NT2/D1 (cell line): ENCODE data around the gene RASD1.

Source experiments
- DNase-seq: peaks from one replicate; pipeline ENCODE4 v3.0.0-alpha.2; 2011; ENCODE audit warnings: low read depth, low spot score
- H3K27me3 ChIP-seq: 2 replicates; pipeline ENCODE4 v1.6.0; 2011; ENCODE audit warnings: mild to moderate bottlenecking; ENCODE audit not compliant: insufficient read length, insufficient read depth
- H3K36me3 ChIP-seq: 2 replicates; pipeline ENCODE4 v1.6.1; 2011; ENCODE audit warnings: mild to moderate bottlenecking, low read length, mixed read lengths; ENCODE audit not compliant: insufficient read depth, insufficient read length
- H3K4me1 ChIP-seq: 2 replicates; pipeline ENCODE4 v1.5.1; 2011; ENCODE audit not compliant: insufficient read depth, insufficient read length
- H3K4me3 ChIP-seq: 2 replicates; pipeline ENCODE4 v1.5.1; 2011; ENCODE audit warnings: low read depth; ENCODE audit not compliant: insufficient read length
- H3K9ac ChIP-seq: 2 replicates; pipeline ENCODE4 v1.6.0; 2011; ENCODE audit warnings: low read depth; ENCODE audit not compliant: insufficient read length
- H3K9me3 ChIP-seq: 2 replicates; pipeline ENCODE4 v1.5.1; 2011; ENCODE audit warnings: mild to moderate bottlenecking, low read length; ENCODE audit not compliant: insufficient read depth
- SUZ12 ChIP-seq: IDR thresholded peaks from 2 replicates; pipeline ENCODE4 v1.6.1; 2011; ENCODE audit not compliant: insufficient read length, insufficient read depth; ENCODE audit errors: extremely low read depth
- YY1 ChIP-seq: IDR thresholded peaks from 2 replicates; pipeline ENCODE4 v1.6.1; 2011; ENCODE audit not compliant: insufficient read length, insufficient read depth
- ZNF274 ChIP-seq: IDR thresholded peaks from 2 replicates; pipeline ENCODE4 v1.6.1; 2011; ENCODE audit warnings: mild to moderate bottlenecking, low read depth, low read length

The RASD1 gene

DNA sequence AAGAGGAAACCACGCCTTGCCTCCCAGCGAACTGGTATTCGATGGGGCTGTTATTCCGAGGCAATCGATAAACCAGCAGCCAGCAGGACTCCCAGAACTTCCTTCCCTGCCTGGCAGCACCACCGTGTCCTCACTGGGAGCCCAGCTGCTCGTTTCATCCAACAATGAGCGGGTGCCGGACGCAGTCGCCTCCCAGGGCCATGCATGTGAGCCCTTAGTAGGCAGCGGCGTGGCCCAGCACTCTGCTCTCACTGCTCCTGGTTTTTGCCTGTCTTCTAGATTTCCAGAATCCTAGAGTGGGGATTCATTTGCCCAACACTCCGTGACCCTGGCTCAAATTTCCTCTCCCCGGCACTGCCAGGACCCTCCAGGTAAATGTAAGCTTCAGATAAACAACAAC, 29.1 kb upstream of the RASD1 start:
- no peak for DNase-seq
- H3K9me3 ChIP-seq = no peaks in the 10 kb centered on the region
- no peak for TF ChIP-seq YY1
- TF ChIP-seq SUZ12 = no peak
- no peak for TF ChIP-seq ZNF274
- no peak overlapping the region for H3K4me3 ChIP-seq
- H3K27me3 ChIP-seq = no peaks in the 10 kb centered on the region
- H3K4me1 ChIP-seq = peaks cover 27% of the 10 kb centered on the region
- no peak overlapping the region for H3K9ac ChIP-seq
- H3K36me3 ChIP-seq = peaks cover 4% of the 10 kb centered on the region

GRCh38 chr17:17523731-17524490, 27.7 kb upstream of the RASD1 start:
- Histone ChIP-seq H3K9me3 (no peaks in the 10 kb centered on the region), H3K9ac (no peak overlapping the region), H3K27me3 (no peaks in the 10 kb centered on the region), H3K4me3 (no peak overlapping the region), H3K36me3 (peaks cover 4% of the 10 kb centered on the region), H3K4me1 (peaks cover 27% of the 10 kb centered on the region)
- no peak for DNase-seq
- TF ChIP-seq ZNF274 (no peak), SUZ12 (no peak), YY1 (no peak)

DNA sequence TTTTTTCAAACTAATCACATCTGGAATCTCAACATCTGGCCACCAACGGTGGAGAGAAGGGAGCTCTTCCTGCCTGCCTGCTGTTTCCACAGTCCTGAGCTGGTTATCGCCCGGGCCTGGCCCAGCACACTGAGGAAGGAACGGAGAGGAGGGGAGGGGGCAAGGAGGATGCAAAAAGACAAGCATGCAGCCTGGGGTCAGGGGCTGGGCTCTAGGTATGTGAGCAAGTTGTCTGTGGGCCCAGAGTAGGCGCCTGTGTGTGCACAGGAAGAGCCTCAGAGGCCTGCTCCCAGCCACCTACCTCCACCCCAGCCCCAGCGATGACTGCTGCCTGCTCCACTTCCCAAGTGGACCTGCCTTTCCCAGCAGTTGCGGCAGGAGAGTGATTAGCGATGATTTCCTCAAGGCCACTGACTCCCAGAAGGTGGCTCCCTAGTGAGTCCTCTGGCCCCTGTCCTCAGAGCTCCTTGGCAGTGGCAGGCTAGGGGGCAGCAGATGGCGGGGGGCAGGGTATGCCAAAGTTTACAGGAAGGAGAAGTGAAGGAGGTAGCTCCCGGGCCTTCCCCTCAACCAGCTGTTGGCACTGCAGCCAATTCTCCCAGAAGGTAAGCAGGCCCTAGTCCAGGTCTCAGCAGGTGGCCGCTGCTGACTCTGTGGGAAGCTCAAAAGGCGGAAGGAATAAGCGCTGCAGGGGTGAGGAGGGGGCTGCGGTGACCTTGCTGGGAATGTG, 27.0 kb upstream of the RASD1 start:
- no peak overlapping the region for H3K4me3 ChIP-seq
- no peak for DNase-seq
- H3K9me3 ChIP-seq = no peaks in the 10 kb centered on the region
- H3K4me1 ChIP-seq = peaks cover 25% of the 10 kb centered on the region
- TF ChIP-seq ZNF274 = no peak
- TF ChIP-seq SUZ12 = no peak
- no peak for TF ChIP-seq YY1
- no peak overlapping the region for H3K9ac ChIP-seq
- peaks cover 4% of the 10 kb centered on the region for H3K36me3 ChIP-seq
- no peaks in the 10 kb centered on the region for H3K27me3 ChIP-seq

DNA sequence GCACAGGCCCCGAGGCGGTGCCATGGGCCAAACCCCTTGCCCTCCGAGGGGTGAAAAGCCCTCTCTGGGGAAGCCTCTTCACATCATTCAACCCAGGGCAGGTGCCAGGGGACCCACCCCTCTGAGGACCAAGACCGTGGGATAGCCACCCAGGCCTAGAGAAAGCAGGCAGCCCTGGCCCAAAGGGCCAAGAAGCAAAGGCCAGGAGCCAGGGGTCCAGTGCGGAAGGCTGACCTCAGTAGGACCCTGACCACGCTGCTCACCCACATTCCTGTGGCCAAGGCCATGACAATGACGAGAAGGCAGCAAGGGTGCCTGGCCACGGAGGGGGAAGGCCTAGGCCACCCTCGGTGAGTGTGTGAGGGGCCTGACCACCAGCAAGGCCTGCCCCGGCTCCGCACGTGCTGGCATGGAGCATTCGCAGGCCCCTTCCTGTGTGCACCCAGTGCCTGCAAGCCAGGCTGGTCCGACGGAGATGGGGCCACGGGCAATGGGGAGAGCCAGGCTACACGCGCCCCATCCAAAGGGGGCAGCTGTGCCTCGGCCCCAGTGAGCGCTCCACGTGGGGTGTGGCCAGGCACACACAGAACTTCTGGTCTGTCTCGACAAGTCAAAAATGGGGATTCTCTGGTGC, 24.5 kb upstream of the RASD1 start:
- Histone ChIP-seq H3K27me3 (no peaks in the 10 kb centered on the region), H3K36me3 (peaks cover 4% of the 10 kb centered on the region), H3K9ac (no peak overlapping the region), H3K4me1 (peaks cover 34% of the 10 kb centered on the region), H3K9me3 (no peaks in the 10 kb centered on the region), H3K4me3 (no peak overlapping the region)
- TF ChIP-seq YY1 = no peak
- TF ChIP-seq SUZ12 = no peak
- TF ChIP-seq ZNF274 = no peak
- no peak for DNase-seq

- DNase-seq = no peak
- Histone ChIP-seq H3K4me1 (peaks cover 33% of the 10 kb centered on the region), H3K4me3 (no peak overlapping the region), H3K9me3 (no peaks in the 10 kb centered on the region), H3K27me3 (no peaks in the 10 kb centered on the region), H3K9ac (no peak overlapping the region), H3K36me3 (peaks cover 4% of the 10 kb centered on the region)
- no peak for TF ChIP-seq SUZ12
Measured at GRCh38 chr17:17519886-17520285, 23.7 kb upstream of the RASD1 start.

DNA sequence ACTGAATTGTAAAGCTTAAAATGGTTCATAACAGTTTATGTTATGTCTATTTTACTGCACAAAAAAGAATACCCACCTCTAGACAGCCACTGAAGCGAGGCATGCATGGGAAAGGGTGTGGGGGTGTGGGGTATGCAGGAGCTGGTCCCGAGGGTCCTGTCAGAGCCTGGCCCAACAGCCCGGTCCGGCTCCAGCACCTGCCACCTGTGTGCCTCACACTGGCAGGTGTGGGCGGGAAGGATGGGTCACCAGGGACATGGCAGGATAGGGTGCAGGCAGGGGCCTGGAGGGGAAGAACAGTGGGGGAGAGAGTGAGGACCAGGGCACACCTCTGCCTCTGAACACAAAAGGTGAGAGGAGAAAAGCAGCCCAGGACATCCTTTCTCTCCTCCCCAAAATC, 22.8 kb upstream of the RASD1 start:
- no peak for DNase-seq
- peaks cover 4% of the 10 kb centered on the region for H3K36me3 ChIP-seq
- TF ChIP-seq YY1 (no peak), SUZ12 (no peak), ZNF274 (no peak)
- H3K4me1 ChIP-seq = peaks cover 37% of the 10 kb centered on the region
- no peak overlapping the region for H3K9ac ChIP-seq
- no peaks in the 10 kb centered on the region for H3K27me3 ChIP-seq
- H3K9me3 ChIP-seq = no peaks in the 10 kb centered on the region
- H3K4me3 ChIP-seq = no peak overlapping the region

DNA sequence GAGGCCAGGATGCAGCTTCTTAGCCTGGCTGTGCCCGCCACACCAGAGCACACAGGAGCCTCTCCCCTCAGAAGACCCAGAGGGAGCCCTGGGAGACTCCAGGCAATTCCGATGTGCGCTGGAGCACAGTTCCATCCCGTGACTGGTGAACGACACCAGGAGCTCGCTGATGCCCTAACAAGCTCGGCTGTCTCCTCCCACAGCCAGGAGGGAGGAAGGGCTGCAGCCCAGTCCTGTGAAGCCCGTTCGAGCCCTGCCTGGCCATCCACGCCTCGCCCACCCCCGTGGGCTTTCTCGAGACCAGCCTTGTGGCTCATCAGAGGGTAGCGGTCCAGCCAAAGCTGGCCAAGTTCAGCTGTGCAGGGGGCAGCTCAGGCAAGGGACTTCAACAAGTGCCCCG, 21.8 kb upstream of the RASD1 start:
- peaks cover 35% of the 10 kb centered on the region for H3K4me1 ChIP-seq
- H3K4me3 ChIP-seq = no peak overlapping the region
- no peak for TF ChIP-seq ZNF274
- TF ChIP-seq YY1 = no peak
- no peak for TF ChIP-seq SUZ12
- peaks cover 4% of the 10 kb centered on the region for H3K36me3 ChIP-seq
- DNase-seq = no peak
- no peaks in the 10 kb centered on the region for H3K27me3 ChIP-seq
- H3K9ac ChIP-seq = no peak overlapping the region
- no peaks in the 10 kb centered on the region for H3K9me3 ChIP-seq
